ENCODE measurements around the gene SGMS1.
A peak's percentile ranks its signal among the peaks of the same experiment; 100 is the strongest.
"Not testable (repeated sequence)": the region's sequence is repeated elsewhere in the genome, so short reads cannot be mapped to it uniquely, and the experiment has no call there.

Gene SGMS1

DNA sequence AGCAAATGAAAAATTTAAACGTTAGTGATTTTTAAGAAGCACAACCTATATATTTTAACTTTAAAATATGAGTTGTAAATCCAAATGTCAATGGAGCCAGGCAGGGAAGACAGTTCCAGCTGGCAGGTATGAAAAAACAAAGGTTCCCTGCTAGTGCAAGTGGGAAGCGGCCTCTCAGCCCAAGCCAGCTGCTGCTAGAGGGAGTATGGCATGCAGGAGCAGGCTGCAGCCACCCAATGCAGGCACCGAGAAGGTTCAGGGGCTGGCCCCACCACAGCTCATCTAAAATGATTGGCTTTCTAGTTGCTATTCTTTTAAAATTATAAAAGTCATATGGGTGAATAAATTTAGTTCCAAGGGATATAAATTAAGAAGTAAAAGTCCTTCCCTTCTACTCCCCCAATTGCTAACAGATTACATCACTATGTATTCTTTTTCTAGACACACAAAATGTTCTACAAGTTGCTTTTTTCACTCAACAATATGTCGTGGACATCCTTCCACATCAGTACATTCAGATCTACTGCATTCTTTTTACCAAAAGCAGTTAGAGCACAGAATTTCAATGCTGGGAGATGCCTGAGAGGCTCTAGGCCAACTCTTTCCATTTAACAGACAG lies 69.3 kb downstream of the SGMS1 start:
- Histone ChIP-seq H3K36me3 (no peaks in the 10 kb centered on the region), H3K27me3 (no peaks in the 10 kb centered on the region), H3K4me3 (no peak overlapping the region), H3K9me3 (no peaks in the 10 kb centered on the region), H3K27ac (peak overlapping the region; percentile 42 to 65), H3K4me1 (peaks cover 0 to 69% (median 54%) of the 10 kb centered on the region in 4 donors)
- TF ChIP-seq CTCF (IDR thresholded peaks at IDR 0.05) = no peak
- DNase-seq = no peak
- intact Hi-C loops (cut with DNase I; ENCODE audit: low total_unique reads) = loop anchor here (5.0 kb wide), 1 partner anchor 73 kb away; no protein-coding TSS in a partner anchor

DNA sequence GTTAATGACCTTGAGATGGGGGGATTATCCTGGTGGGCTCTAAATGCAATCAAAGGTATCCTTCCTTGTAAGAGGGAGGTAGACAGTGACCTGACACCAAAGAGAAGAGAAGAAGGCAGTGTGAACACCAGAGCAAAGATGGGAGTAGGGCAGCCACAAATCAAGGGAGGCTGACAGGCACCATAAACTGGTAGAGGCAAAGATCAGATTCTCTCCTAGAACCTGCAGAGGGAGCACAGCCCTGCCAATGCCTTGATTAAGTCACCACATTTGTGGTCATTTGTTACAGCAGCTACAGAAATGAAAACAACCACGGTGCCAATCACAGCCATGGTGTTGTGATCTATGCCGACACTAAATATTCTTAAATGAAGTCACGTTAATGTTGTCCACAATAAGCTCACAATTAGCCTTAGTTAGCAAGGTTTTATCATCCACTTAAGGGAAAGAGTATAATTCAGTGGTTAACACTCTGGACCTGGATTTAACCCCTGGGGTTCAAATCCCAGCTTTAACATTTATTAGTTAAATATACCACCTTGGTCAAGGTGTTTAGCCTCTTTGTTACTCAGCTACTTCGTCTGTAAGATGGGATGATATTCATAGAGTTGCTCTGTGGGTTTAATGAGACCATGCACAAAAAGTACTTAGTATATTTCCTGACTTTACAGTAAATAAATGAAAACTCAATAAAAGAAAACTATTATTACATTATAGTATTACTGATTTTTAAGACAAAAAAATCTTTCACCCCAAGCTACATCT lies 70.8 kb downstream of the SGMS1 start:
- intact Hi-C loops (cut with DNase I; ENCODE audit: low total_unique reads) = loop anchor here (5.0 kb wide), 1 partner anchor 74 kb away; no protein-coding TSS in a partner anchor
- DNase-seq = no peak
- Histone ChIP-seq H3K36me3 (no peaks in the 10 kb centered on the region), H3K4me1 (peaks cover 0 to 54% (median 44%) of the 10 kb centered on the region in 4 donors), H3K9me3 (no peaks in the 10 kb centered on the region), H3K27ac (peak overlapping the region; percentile 25 to 35), H3K27me3 (no peaks in the 10 kb centered on the region), H3K4me3 (no peak overlapping the region)
- TF ChIP-seq CTCF (IDR thresholded peaks at IDR 0.05) = peak; percentile 16 to 30

- intact Hi-C loops (cut with DNase I; ENCODE audit: low total_unique reads) = loop anchor here (5.0 kb wide), 1 partner anchor 75 kb away; no protein-coding TSS in a partner anchor
- no peak for TF ChIP-seq CTCF (IDR thresholded peaks at IDR 0.05)
- no peak for DNase-seq
- Histone ChIP-seq H3K4me1 (peaks cover 0 to 49% (median 41%) of the 10 kb centered on the region in 4 donors), H3K27me3 (no peaks in the 10 kb centered on the region), H3K27ac (peak overlapping the region; percentile 25 to 35), H3K36me3 (no peaks in the 10 kb centered on the region), H3K9me3 (no peaks in the 10 kb centered on the region), H3K4me3 (no peak overlapping the region)
Observed at GRCh38 chr10:50552308-50552707, 71.4 kb downstream of the SGMS1 start.

- TF ChIP-seq CTCF (IDR thresholded peaks at IDR 0.05) = no peak
- Histone ChIP-seq H3K27ac (peak overlapping the region; percentile 25 to 35), H3K4me3 (no peak overlapping the region), H3K27me3 (no peaks in the 10 kb centered on the region), H3K4me1 (peaks cover 0 to 49% (median 41%) of the 10 kb centered on the region in 4 donors), H3K36me3 (no peaks in the 10 kb centered on the region), H3K9me3 (no peaks in the 10 kb centered on the region)
- intact Hi-C loops (cut with DNase I; ENCODE audit: low total_unique reads) = loop anchor here (5.0 kb wide), 1 partner anchor 75 kb away; no protein-coding TSS in a partner anchor
- no peak for DNase-seq
Observed at GRCh38 chr10:50551894-50552293, 71.9 kb downstream of the SGMS1 start.

DNA sequence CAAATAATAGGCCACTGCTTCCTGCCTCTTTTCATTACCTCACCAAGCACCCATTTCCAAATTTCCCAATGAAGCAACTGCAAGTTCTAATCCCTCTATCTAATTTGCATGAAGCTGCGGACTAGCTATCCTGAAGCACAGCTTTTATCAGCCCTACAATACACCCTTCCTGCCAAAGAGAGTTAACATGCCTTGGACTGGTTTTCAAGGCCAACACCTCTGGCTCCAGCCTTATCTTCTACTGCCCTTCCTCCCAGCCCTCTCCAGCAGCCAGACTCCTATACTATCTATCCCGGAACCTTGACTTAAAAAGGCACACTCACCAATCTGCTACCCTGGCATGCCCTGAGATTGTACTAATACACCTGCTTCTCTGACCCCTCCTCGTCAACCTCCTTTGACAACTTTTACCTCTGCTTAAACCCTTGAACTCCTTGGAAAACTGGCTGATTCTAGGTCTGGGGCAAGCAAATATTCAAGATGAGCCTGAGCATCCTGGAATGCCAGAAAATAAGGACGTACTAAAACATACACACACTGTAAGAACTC lies 73.4 kb downstream of the SGMS1 start:
- H3K27me3 ChIP-seq = no peaks in the 10 kb centered on the region
- intact Hi-C loops (cut with DNase I; ENCODE audit: low total_unique reads) = loop anchor here (5.0 kb wide), 1 partner anchor 77 kb away; no protein-coding TSS in a partner anchor
- peaks cover 0 to 35% (median 28%) of the 10 kb centered on the region in 4 donors for H3K4me1 ChIP-seq
- DNase-seq = no peak
- no peaks in the 10 kb centered on the region for H3K9me3 ChIP-seq
- H3K4me3 ChIP-seq = no peak overlapping the region
- no peak for TF ChIP-seq CTCF (IDR thresholded peaks at IDR 0.05)
- no peak overlapping the region for H3K27ac ChIP-seq
- no peaks in the 10 kb centered on the region for H3K36me3 ChIP-seq

GRCh38 chr10:50549186-50549585 lies 74.6 kb downstream of the SGMS1 start:
- DNase-seq; H3K4me3 ChIP-seq; H3K27me3 ChIP-seq; H3K36me3 ChIP-seq; H3K9me3 ChIP-seq; H3K27ac ChIP-seq; intact Hi-C loops (cut with DNase I; ENCODE audit: low total_unique reads): not testable (repeated sequence)
- H3K4me1 ChIP-seq = peaks cover 0 to 23% (median 17%) of the 10 kb centered on the region in 4 donors

DNA sequence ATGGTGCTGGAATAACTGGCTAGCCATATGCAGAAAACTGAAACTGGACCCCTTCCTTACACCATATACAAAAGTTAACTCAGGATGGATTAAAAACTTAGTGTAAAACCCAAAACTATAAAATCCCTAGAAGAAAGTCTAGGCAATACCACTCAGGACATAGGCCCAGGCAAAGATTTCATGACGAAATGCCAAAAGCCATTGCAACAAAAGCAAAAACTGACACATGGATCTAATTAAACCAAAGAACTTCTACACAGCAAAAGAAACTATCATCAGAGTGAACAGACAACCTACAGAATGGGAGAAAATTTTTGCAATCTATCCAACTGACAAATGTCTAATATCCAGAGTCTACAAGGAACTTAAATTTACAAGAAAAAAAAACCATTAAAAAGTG lies 75.3 kb downstream of the SGMS1 start:
- H3K27ac ChIP-seq; H3K9me3 ChIP-seq; intact Hi-C loops (cut with DNase I; ENCODE audit: low total_unique reads); DNase-seq; H3K27me3 ChIP-seq; H3K4me3 ChIP-seq; H3K36me3 ChIP-seq: not testable (repeated sequence)
- peaks cover 0 to 16% (median 11%) of the 10 kb centered on the region in 4 donors for H3K4me1 ChIP-seq

DNA sequence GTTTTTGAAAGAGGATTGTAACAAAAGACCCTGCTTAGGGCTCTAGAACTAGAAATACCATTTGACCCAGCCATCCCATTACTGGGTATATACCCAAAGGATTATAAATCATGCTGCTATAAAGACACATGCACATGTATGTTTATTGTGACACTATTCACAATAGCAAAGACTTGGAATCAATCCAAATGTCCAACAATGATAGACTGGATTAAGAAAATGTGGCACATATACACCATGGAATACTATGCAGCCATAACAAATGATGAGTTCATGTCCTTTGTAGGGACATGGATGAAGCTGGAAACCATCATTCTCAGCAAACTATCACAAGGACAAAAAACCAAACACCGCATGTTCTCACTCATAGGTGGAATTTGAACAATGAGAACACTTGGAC lies 77.5 kb downstream of the SGMS1 start:
- intact Hi-C loops (cut with DNase I; ENCODE audit: low total_unique reads); H3K27me3 ChIP-seq; H3K27ac ChIP-seq; DNase-seq; H3K9me3 ChIP-seq; H3K4me3 ChIP-seq; H3K36me3 ChIP-seq: not testable (repeated sequence)
- peaks cover 0 to 14% (median 4%) of the 10 kb centered on the region in 4 donors for H3K4me1 ChIP-seq
